ENCODE measurements around the gene RALGPS2. TPM values are rescaled to one million over a fixed set of nuclear protein-coding genes. Genes with fewer than 3 reads are reported as not detected.

Gene RALGPS2
- total RNA-seq, 1 donor from 2014 or later = 207 TPM

- H3K4me1 Mint-ChIP-seq = peaks cover 4% of the 10 kb centered on the region
- CTCF ChIA-PET = no interaction called here
- intact Hi-C loops (cut with micrococcal nuclease) = no loop called here
- POLR2A ChIA-PET = interaction anchor here (1.1 kb wide), 1 partner anchor 10 kb away, joined by 4 read pairs; no protein-coding TSS in a partner anchor
- DNase-seq = no peak
- TF ChIP-seq CTCF (IDR thresholded peaks at IDR 0.05) = no peak
- H3K9me3 Mint-ChIP-seq = no peaks in the 10 kb centered on the region
- H3K27ac Mint-ChIP-seq = no peak overlapping the region
- no peak for ATAC-seq (ENCODE audit: low read depth)
- H3K27me3 Mint-ChIP-seq = peaks cover 5% of the 10 kb centered on the region
- no peak overlapping the region for H3K4me3 Mint-ChIP-seq
- no peaks in the 10 kb centered on the region for H3K36me3 Mint-ChIP-seq (ENCODE audit: low read depth)
Measured at GRCh38 chr1:178939338-178940067, 214.5 kb downstream of the RALGPS2 start.

- no peaks in the 10 kb centered on the region for H3K36me3 Mint-ChIP-seq (ENCODE audit: low read depth)
- DNase-seq (no peak), ATAC-seq (ENCODE audit: low read depth) (no peak)
- H3K4me3 Mint-ChIP-seq = no peak overlapping the region
- intact Hi-C loops (cut with micrococcal nuclease) = no loop called here
- H3K27me3 Mint-ChIP-seq = peaks cover 5% of the 10 kb centered on the region
- no peaks in the 10 kb centered on the region for H3K4me1 Mint-ChIP-seq
- POLR2A ChIA-PET = interaction anchor here (1.1 kb wide), 1 partner anchor 11 kb away, joined by 4 read pairs; no protein-coding TSS in a partner anchor
- CTCF ChIA-PET = no interaction called here
- H3K27ac Mint-ChIP-seq = no peak overlapping the region
- H3K9me3 Mint-ChIP-seq = no peaks in the 10 kb centered on the region
- no peak for TF ChIP-seq CTCF (IDR thresholded peaks at IDR 0.05)
Measured at GRCh38 chr1:178940068-178940765, 215.2 kb downstream of the RALGPS2 start.

- TF ChIP-seq CTCF (IDR thresholded peaks at IDR 0.05) = no peak
- ATAC-seq (ENCODE audit: low read depth) (no peak), DNase-seq (no peak)
- intact Hi-C loops (cut with micrococcal nuclease) = no loop called here
- CTCF ChIA-PET = no interaction called here
- no peaks in the 10 kb centered on the region for H3K36me3 Mint-ChIP-seq (ENCODE audit: low read depth)
- no peak overlapping the region for H3K4me3 Mint-ChIP-seq
- H3K4me1 Mint-ChIP-seq = no peaks in the 10 kb centered on the region
- POLR2A ChIA-PET = no interaction called here
- H3K9me3 Mint-ChIP-seq = no peaks in the 10 kb centered on the region
- peaks cover 5% of the 10 kb centered on the region for H3K27me3 Mint-ChIP-seq
- no peak overlapping the region for H3K27ac Mint-ChIP-seq
Measured at GRCh38 chr1:178941261-178941689, 216.2 kb downstream of the RALGPS2 start.

- no peak overlapping the region for H3K4me3 Mint-ChIP-seq
- no peaks in the 10 kb centered on the region for H3K4me1 Mint-ChIP-seq
- H3K36me3 Mint-ChIP-seq (ENCODE audit: low read depth) = no peaks in the 10 kb centered on the region
- intact Hi-C loops (cut with micrococcal nuclease) = no loop called here
- H3K27ac Mint-ChIP-seq = no peak overlapping the region
- ATAC-seq (ENCODE audit: low read depth) = no peak
- DNase-seq = no peak
- ChIA-PET POLR2A (no interaction called here), CTCF (no interaction called here)
- no peaks in the 10 kb centered on the region for H3K9me3 Mint-ChIP-seq
- TF ChIP-seq CTCF (IDR thresholded peaks at IDR 0.05) = no peak
- peaks cover 5% of the 10 kb centered on the region for H3K27me3 Mint-ChIP-seq
Measured at GRCh38 chr1:178941849-178942248, 216.8 kb downstream of the RALGPS2 start.
